Astrocyte of the cerebellum (primary cell): ENCODE data around the gene SHCBP1L.

Experiments used
- DNase-seq: peaks from one replicate; pipeline ENCODE4 v3.0.0-alpha.2; 2011; ENCODE audit warnings: low read depth
- H3K4me3 ChIP-seq: 2 replicates; pipeline ENCODE4 v1.5.1; 2011; ENCODE audit warnings: mild to moderate bottlenecking, low read depth, low read length, moderate library complexity
- CTCF ChIP-seq: IDR thresholded peaks from 2 replicates; pipeline ENCODE4 v1.5.1; 2012; ENCODE audit warnings: low read length, low read depth, moderate library complexity, mild to moderate bottlenecking; ENCODE audit errors: missing control alignments
- in situ Hi-C: cut with HindIII; loops from 2 replicates; pipeline ENCODE4 v1.10.0; 2017; ENCODE audit warnings: low sequenced_read_pairs

Gene SHCBP1L

DNA sequence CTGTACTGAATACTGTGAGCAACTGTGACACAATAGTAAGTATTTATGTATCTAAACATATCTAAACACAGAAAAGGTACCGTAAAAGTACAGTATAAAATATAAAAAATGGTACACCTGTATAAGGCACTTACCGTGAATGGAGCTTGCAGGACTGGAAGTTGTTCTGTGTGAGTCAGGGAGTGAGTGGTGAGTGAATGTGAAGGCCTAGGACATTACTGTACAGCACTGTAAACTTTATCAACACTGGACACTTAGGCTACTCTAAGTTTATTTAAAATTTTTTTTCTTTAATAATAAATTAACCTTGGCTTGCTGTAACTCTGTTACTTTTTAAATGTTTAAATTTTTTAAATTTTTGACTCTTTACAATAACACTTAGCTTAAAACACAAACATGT is 24.5 kb upstream of the SHCBP1L start:
- no peak overlapping the region for H3K4me3 ChIP-seq
- in situ Hi-C loops = no loop called here
- no peak for TF ChIP-seq CTCF
- DNase-seq = no peak

- no peak for DNase-seq
- no peak for TF ChIP-seq CTCF
- in situ Hi-C loops = no loop called here
- H3K4me3 ChIP-seq = no peak overlapping the region
Measured at GRCh38 chr1:182974506-182975191, 21.7 kb upstream of the SHCBP1L start.

DNA sequence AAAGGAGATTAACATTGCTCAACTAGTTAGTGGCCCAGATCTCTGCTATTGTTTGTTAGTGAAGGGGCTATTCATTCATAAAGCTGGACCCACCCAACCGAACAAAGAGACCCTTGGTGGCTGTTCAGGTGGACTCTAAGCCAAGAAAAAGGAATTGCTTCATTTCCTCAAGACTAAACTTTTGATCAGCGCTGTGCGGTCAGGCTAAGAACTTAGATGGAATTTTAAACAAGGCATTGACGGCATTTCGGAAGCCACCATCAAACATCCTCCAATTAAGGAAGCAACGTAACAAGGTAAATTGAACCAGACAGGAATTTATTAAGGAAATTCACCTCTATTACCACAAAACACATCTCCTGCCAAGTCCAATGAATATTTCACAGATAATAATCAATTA is 19.9 kb upstream of the SHCBP1L start:
- no peak for TF ChIP-seq CTCF
- in situ Hi-C loops = no loop called here
- no peak overlapping the region for H3K4me3 ChIP-seq
- no peak for DNase-seq

DNA sequence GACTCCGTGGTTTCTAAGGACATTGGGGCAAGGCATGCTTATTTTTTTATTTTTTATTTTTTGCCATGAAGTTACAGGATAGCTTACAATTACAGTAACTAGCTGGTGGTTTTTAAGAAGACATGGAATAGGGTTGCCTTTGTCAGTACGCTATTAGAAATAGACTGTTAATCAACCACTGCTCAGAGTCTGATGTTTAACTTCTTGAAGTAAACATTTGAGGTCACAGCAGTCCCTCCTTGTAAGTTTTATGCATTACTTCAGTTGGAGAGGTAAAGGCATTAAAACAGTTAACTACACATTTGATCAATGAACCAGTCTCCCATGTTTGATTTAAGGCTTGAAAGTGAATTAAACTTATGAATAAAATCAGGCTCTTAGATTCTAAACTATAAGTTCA is 19.3 kb upstream of the SHCBP1L start:
- in situ Hi-C loops = no loop called here
- no peak overlapping the region for H3K4me3 ChIP-seq
- DNase-seq = no peak
- TF ChIP-seq CTCF = no peak

- no peak for DNase-seq
- H3K4me3 ChIP-seq = no peak overlapping the region
- in situ Hi-C loops = no loop called here
- TF ChIP-seq CTCF = no peak
Measured at GRCh38 chr1:182971219-182971618, 18.3 kb upstream of the SHCBP1L start.

- no peak for DNase-seq
- in situ Hi-C loops = no loop called here
- TF ChIP-seq CTCF = no peak
- H3K4me3 ChIP-seq = no peak overlapping the region
Measured at GRCh38 chr1:182968836-182969734, 16.1 kb upstream of the SHCBP1L start.
